ENCODE data around the gene RASD2. TPM values are rescaled to one million over a fixed set of nuclear protein-coding genes. Genes with fewer than 3 reads are reported as not detected.

RASD2 gene
- total and polyA plus RNA-seq, 10 of the 15 experiments (the other 5 are each of a cell fraction or from before 2014, with no cell fraction given): 0.03 TPM; not detected in 9

GRCh38 chr22:35543702-35544101, 3.1 kb downstream of the RASD2 start:
- Histone ChIP-seq H3K9ac (ENCODE audit: control insufficient read depth, insufficient read depth, low read length) (no peak overlapping the region), H3K4me1 (ENCODE audit: control insufficient read depth, insufficient read depth, low read length) (peaks cover 6% of the 10 kb centered on the region), H3K79me2 (ENCODE audit: control insufficient read depth, insufficient read depth, low read length) (no peaks in the 10 kb centered on the region), H3K4me2 (ENCODE audit: control insufficient read depth, insufficient read depth) (no peak overlapping the region), H3K9me3 (replicated peaks; ENCODE audit: control insufficient read depth, insufficient read depth, low read length) (no peaks in the 10 kb centered on the region), H3K36me3 (ENCODE audit: control insufficient read depth in 2 of 2, insufficient read depth in 2 of 2, low read length in 1 of 2) (no peaks in the 10 kb centered on the region), H4K20me1 (ENCODE audit: control insufficient read depth, insufficient read depth) (no peaks in the 10 kb centered on the region), H2AFZ (ENCODE audit: control insufficient read depth, low read depth, low read length) (no peak overlapping the region), H3K4me3 (no peak overlapping the region), H3K27ac (ENCODE audit: control insufficient read depth, insufficient read depth) (no peak overlapping the region), H3K27me3 (replicated peaks in 1 of 2; ENCODE audit: control insufficient read depth in 2 of 2, insufficient read depth in 2 of 2, low read length in 1 of 2) (peaks cover 9 to 17% of the 10 kb centered on the region in 2 experiments)
- no peak for FAIRE-seq
- 50% methylated on average over 3 of the region's 3 CpGs for WGBS (ENCODE audit: insufficient coverage, insufficient replicate concordance, low lambda C conversion rate, missing lambda C conversion rate)
- POLR2A ChIA-PET: no interaction called here
- ATAC-seq: no peak
- SMC1A ChIA-PET (ENCODE audit: uncharacterized antibody, unreplicated experiment): no interaction called here
- RAD21 ChIA-PET (ENCODE audit: unreplicated experiment): no interaction called here
- intact Hi-C loops (cut with micrococcal nuclease; ENCODE audit: unreplicated experiment) (no loop called here), in situ Hi-C loops (cut with MboI) (no loop called here)
- CTCF ChIA-PET: no interaction called here
- no TSS peak for BruUV-seq (replicated peaks)
- no peak for DNase-seq (ENCODE audit: low read depth, low spot score)
- TF ChIP-seq ZNF687 (IDR thresholded peaks at IDR 0.05) (no peak), SPI1 (IDR thresholded peaks at IDR 0.05; ENCODE audit: borderline replicate concordance, insufficient read depth, low read depth, low read length) (no peak), SIN3A (IDR thresholded peaks at IDR 0.05; ENCODE audit: low read depth, low read length) (no peak), EGR1 (IDR thresholded peaks at IDR 0.05; ENCODE audit: borderline replicate concordance in 1 of 2, low read depth in 2 of 2, low read length in 2 of 2) (no peak), SKIL (IDR thresholded peaks at IDR 0.05; ENCODE audit: low read depth, poor library complexity, severe bottlenecking) (no peak), NRF1 (conservative IDR thresholded peaks at IDR 0.05; ENCODE audit: low read depth, low read length) (no peak), CTCF (IDR thresholded peaks at IDR 0.05 in 2 of 3, conservative IDR thresholded peaks at IDR 0.05 in 1 of 3; ENCODE audit: control insufficient read depth in 2 of 3, extremely low read depth in 1 of 3, insufficient read depth in 1 of 3, low read depth in 3 of 3, low read length in 3 of 3) (no peak), CUX1 (IDR thresholded peaks at IDR 0.05; ENCODE audit: insufficient replicate concordance, low read depth, low read length) (no peak), HDAC2 (IDR thresholded peaks at IDR 0.05) (no peak), ZNF274 (IDR thresholded peaks at IDR 0.05; ENCODE audit: insufficient read depth, insufficient read length) (no peak), YY1 (IDR thresholded peaks at IDR 0.05; ENCODE audit: low read depth, low read length) (no peak)

All from GM12878 (cell line).